GM21423 (cell line): ENCODE results near the gene ZNF672.
"Not testable (repeated sequence)": the region's sequence is repeated elsewhere in the genome, so short reads cannot be mapped to it uniquely, and the experiment has no call there.

Source experiments
- ATAC-seq: cut with Tn5 transposase; IDR thresholded peaks from one replicate; pipeline ENCODE4 v1.9.1; 2021; ENCODE audit warnings: mild to moderate bottlenecking, moderate library complexity; ENCODE audit not compliant: unreplicated experiment

ZNF672 gene

DNA sequence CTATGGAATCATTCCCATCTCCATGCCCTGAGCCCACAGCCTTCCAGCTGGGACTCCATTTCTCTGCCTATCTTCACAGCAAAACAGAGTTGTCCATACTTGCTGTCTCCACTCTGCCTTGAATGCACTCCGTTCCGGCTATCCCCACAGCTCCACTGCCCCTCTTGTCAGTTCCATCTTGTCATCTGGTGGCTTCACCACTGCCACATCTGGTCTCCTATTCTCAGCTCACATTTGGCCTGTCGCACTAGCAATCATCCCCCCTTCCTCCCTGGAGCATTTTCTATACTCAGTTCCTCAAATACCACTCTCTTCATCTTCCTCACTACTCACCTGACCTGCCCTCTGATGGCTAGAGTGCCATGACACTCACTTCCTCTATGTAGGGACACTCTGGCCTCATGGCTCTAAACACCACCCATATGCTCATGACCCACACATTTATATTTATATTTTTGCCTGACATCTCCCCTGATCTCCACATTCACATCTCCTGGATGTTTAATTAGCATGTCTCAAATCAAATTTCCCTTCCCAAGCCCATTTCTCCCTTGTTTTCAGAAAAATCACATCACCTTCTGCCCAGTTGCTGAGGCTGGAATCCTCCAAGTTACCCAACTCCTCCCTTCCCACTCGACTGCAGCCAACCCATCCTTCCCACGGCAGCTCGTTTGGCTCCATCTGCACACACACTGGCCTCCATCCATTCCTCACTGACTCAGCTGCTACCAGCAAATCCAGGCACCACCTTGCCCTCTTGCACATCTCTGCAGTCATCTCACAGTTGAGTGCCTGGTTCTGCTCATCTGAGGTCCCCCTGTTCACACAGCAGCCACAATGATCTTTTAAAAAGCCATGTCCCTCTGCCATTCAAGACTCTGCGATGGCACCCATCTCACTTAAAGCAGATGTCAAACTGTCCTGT is 14.7 kb downstream of the ZNF672 start:
- ATAC-seq: peak; percentile 53

DNA sequence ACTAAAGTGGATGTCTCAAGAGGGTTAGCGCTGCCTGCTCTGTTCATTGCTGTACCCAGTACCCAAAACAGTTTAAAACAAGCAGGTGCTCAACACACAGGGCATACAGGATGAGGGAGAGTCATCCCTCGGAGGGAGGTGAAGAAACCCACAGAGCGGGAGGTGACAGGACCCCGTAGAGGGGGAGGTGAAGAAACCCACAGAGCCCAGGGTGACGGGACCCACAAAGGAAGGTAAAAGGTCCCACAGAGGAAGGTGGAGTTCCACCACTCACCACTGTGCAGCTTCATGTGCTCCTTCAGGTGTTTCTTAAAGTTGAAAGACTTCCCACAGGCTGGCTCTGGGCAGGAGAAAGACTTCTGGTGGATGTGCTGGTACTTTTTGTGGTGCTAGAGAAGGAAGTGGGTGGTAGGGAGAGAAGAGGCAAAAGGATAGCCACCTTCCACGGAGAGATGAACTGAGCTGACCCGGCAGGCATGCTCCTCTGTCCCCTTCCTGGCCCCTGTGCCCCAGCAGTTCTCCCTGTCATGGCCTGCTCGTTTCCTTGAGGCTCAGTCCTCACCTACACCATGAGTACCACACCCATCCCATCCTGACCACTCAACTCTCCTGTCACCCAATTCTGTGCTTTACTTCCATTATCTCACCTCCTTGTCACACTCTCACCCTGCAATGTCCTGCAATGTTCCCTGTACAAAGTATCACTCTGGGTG is 15.8 kb downstream of the ZNF672 start:
- no peak for ATAC-seq

DNA sequence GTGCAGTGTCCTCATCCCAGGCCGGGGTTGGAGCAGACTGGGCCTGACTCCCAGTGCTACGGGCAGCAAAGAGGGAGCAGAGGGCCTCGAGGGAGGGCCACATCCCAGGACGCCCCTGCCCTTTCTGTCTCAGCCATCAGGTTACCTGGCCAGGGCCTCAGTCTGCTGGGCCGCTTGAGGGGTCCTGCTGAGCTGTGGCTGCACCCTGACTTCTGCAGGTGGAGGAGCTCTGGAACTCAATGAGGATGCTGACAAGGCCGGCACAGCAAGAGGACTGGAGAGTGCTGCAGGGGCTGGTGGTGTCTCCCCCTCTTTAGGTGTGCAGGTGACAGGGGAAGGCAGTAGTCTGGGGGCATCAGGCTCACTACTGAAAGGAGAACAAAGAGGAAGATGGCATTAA is 17.6 kb downstream of the ZNF672 start:
- ATAC-seq: no peak

DNA sequence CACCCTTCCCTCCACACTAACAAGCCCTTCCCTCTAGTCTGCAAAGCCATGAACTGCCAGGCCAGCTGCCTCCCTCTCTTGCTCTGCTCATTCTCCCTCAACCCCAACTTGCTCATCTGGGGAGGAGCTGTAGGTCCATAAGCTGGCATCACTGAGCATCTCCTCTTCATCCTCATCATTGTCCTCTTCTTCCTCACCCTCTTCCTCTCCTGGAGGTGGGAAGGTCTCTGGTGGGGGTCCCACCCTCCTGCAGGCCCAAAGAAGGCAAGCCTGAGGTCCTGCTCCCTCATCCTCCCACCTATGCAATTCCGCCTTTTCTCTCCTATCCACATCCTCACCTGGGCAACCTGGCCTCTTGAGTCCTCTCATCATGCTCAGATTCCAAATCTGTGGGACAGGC is 18.2 kb downstream of the ZNF672 start:
- no peak for ATAC-seq

DNA sequence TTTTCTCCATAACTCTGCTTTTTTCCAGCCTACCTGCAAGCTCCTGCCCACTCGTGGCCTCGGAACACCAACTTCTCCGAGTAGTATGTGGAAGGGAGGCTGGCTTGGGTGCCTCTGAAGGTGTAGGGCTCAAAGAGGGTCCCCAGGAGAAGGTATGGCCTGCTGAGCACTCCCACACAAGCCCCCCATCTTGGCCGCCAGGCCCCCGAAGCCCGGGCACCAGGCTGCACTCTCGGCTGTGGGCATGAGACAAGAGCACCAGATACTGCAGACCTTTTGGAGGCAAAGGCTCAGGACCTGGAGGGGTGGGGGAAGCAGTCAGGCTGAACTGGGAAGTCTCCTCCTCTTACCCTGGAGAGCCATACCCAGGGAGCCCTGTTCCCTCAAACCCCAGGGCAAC is 19.2 kb downstream of the ZNF672 start:
- no peak for ATAC-seq

DNA sequence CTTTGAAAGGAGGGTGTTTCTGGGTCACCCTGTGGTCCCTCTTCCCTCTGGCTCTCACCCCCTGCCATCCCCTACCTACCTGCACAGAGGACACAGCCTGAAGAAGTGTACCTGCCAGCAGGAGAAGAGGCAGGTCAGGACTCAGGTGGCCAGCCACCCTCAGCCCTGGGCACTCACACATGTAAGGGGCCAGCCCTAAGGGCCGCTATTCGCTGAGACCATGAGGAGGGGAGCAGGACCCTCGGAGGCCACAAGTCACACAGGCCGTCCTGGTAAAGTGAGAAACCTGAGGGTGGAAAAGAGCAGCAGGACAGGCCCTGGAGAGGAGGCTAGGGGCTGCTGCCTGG is 19.7 kb downstream of the ZNF672 start:
- no peak for ATAC-seq

DNA sequence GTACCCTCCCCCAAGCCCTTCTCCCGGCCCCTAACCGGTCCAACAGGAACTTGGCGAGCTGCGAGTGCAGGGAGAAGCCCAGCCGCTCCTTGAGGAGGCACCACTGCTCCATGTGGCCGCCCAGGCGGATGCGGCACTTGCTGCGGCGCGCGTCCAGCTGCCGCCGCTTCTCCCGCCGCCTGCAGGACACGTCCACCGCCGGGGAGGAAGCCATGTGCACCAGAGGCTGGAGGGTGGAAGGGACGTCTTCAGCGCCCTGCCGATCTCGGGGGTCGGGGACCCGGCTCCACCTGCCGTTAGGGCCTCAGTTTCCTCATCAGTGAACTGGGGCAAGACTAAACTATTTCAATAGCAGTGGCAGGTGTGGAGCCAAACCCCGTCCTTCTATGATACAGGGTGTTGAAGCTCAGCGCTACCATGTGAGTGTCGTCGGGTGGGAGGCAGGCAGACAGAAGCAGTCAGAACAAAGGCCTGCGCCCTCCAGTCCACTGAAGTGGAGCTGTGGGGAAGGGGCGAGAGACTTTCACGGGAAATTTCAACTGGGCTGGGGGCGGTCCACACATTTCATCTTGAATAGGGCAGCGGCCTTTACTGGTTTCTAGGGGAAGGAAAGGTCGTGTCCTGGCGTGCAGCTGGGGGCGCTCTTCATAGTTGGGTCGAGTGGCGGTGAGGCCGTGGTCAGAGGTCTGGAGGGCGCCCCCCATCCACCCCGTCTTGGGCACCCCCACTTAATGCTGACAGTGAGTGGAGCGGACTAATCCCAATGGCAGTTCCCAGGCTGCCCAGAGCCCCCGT is 20.3 kb downstream of the ZNF672 start:
- peak; percentile 36 for ATAC-seq

DNA sequence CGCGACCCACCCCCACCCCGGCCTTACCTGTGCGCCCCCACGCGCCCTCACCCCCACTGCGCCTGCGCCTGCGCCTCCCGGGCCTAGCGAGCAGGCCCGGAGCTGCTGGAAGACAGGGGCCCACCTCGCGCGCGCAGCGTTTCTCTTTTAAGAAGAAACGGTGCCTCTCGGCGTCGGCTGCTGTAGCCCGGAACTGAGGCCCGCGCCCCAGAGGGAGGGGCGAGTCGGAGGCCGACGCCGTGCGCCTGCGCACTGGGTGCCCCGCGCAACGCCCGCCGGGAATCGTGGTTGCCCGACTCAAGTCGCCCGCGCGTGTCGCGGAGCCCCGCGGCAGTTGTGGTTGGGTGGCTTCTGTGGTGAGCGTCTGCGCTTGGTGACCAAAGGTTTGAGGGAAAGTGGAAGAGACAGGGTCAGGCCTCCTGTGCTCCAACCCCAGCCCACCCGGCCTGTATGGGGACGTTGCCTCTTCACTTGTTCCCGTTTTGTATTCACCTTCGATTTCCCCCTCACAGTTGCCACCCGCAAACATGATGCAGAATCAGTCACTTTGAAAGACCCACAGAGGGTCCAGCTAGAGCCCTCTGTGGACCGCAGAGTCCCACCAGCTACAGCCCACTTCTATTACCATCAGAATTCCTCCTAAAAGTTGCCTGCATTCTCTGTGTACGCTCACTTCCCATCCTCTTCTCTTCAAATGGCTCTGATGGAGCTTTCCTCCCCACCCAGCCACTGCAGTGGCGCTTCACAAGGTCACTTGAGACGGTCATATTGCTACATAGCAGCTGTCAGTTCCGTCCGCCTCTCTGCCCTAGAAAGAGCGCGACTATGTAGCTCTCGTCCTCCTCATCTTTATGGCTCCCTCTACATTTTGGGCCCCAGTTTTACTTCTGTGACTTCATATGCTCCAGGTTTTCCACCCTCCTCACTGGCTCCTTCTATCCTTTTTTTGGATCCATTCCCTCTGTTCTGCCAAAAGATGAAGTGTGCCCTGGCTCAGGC is 21.2 kb downstream of the ZNF672 start, which contains the start of gene ZNF692:
Gene ZNF692, minus strand, starts transcription at position 195 of the 999 bp plus-strand sequence. CDS start 776 bp downstream, outside the sequence.
- peak; percentile 79 for ATAC-seq

DNA sequence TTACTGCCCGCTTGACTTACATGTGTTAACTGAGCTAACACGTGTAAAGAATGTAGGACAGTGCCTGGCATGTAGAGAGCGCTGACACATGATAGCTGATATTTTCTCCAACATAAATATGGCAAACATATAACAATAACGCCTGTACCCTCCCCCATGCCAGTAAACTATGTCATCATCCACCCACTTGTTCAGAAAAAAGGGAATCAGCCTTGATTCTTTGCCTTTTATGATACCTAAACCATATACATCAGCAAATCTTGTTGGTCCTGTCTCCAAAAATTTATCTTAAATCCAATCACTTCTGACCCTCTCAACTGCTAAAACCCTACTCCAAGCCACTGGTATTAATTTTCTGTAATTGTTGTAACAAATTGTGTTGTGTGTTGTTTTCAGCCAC is 22.0 kb downstream of the ZNF672 start:
- ATAC-seq: no peak

DNA sequence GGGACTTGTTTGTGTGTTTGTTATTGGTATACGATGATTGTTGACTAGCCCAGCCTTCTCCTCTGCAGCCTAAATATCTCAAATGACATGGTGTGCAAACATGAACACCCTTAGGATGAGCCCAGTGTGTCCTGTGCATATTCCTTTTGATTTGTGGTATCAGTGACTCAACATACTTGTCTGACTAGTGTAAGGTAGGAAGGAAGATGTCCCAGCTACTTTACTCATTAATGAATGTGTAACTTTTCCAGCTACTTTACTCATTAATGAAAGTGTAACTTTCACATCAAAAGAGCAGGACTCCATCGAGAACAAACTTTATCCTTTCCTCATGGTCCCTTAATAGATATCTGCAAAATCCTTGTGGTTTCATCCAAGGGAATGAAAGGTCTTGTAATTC is 23.6 kb downstream of the ZNF672 start:
- ATAC-seq: no peak

DNA sequence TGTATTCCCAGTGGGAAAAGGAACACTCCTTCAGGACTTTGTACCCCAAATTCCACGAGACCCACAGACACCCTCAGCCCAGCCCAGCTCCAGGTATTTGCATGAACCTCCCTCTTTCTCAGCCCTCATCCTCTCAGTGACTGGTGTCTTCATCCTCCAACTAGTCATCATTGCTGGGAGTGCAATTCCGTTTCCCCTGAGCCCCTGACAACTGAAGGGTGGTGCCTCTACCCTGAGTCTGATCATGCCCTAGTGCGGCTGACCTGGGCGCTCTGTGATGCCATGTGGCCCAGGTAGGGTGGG is 24.6 kb downstream of the ZNF672 start:
- ATAC-seq: peak; percentile 12

DNA sequence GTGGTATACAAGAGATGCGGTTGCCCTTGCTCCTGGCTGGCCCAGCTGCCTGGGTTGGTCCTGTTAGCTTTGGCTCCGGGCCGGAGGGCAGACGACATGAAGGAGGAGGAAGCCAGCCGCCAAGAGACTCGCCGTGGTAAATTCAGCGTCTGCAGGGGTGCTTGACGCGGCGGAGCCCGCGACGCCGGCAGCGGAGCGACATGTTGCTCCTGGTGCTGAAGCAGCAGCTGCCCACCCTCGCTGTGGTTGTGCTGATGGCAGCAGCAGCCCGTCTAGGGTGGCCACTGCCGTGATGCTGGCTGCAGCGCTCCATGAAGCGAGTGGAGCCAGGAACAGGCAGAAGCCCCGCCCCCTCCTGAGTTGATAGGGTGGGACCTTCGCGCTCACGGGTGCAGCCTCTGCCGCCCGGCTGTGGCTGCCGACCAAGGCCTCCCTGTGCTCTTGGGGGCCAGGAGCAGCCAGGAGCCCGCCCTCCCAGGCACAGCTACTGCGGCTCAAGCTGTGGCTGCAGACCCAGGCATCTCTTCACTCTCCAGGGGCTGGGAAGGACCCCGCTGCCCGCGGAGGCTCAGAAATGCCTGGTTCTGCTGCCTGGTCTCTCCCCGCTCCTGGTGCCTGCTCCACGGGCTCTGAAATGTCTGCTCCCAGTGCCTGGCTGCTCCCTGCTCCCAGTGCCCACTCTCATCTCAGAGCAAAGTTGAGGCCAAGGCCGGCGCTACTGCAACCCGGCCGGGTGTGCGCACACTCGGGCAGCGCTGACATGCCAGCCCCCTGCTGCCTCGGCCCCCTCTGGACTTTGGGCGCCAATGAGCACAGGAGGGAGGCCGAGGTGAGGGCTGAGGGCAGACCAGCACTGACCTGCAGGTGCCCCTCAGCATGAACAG is 25.2 kb downstream of the ZNF672 start:
- peak; percentile 64 for ATAC-seq

DNA sequence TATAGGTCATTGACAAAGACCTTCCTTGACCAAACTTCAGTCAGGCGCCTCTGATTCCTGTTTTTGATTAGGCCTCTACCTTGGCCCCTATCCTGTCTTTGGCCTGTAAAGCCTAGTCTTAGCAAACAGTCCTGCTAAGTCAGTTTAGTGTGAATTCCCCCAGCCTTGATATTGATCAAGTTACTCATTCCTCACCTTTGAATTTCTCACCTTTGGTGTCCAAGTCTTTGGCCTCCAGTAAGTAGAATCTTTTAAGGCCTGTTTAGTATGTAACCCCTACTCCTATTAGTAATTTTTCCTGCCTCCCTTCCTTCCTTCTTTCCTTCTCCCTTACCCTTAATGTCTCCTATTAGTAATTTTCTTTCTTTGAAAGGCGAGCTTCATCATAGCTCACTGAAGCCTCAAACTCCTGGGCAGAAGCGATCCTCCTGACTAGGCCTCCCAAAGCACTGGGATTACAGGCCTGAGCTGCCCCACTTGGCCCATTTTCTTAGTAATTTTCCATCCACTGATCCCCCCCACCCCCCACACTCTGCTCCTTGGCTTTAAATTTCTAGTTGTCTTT is 33.9 kb downstream of the ZNF672 start:
- no peak for ATAC-seq

DNA sequence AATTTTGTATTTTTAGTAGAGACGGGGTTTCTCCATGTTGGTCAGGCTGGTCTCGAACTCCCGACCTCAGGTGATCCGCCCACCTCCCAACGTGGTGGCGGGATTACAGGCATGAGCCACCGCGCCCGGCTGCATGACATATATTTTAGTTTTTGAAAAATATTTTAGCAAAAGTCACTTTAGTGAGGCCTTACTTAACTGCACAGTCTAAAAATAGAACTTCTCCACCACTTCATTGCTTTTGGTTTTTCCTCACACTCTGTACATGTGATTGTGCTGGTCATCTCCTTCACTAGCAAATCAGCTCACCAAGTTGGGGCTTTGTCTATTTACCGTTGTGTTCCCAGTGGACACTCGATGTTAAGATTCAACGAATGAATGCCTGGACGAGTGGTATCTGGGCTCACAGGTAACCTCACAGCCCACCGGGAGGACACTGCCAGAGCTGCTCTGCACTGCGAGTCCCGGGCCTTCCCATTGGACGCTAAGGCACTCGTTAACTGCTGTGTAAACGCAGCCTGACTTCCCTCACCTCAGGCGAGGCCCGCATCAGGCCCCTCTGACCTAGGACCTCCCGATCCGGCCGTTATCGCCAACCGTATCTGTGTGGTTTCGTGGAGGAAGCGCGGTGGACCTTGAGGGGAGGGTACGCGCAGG is 34.9 kb downstream of the ZNF672 start:
- peak; percentile 42 for ATAC-seq

DNA sequence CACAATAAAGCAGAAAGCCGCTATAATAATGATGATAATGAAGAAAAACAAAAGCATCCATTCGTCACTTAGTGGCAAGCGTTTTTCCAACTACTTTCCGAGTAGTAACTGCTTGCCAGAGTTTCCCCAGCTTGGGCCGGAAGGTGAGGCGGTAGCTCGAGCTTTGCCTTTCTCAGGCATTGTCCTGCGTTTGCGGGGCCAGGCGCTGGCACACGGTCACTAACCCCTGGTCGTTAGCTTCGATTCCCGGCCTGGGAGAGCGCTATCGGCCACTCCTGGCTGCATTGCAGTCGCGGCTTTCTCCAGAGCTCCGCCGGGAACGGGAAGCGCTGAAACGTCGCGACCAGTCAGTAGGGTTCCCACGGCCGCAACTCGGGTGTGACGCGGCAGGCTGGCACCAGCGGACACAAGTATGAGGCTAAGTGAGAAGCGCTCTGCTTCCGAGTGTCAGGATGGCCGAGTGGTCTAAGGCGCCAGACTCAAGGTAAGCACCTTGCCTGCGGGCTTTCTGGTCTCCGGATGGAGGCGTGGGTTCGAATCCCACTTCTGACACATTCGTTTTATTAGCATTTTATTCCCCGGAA is 35.5 kb downstream of the ZNF672 start:
- peak; percentile 78 for ATAC-seq

DNA sequence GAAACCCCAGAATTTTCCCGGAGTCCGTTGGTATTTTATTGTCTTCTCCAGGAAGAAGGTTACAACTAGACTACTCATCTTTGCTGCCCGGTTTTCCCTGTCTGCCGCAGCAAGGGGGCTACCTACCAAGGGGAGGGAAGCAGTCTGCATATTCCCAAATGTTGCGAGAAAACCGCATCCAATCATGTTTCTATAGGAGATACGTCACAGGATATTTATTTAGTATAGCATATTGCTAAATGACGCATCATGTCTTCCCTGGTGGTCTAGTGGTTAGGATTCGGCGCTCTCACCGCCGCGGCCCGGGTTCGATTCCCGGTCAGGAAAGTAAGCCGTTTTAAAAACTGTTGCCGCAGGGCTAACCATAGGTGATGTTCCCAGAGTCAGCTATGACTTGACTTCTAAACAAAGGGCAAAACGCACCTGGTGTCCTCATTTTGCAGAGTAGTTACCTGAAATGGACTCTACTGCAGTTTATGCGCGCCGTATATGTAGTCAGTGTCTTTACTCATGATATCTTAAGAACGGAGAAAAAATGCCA is 36.0 kb downstream of the ZNF672 start:
- peak; percentile 58 for ATAC-seq

DNA sequence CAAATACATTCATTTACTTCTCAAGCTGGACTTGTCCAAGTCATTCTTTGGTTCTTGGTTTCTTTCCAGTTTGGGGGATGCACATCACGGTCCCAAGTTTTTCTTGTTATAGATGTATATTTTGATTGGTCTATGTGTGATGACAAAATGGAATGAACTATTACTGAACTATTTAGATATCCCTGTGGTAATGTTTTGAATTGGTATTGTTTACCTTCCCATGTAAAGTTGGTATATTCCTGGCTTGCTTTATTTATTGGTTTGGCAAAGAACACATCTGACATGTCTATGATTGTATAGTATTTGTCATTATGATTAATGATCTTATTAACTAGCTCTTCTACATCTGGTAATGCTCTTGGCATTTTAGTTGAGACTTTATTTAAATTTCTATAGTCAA is 43.2 kb downstream of the ZNF672 start:
- no peak for ATAC-seq

DNA sequence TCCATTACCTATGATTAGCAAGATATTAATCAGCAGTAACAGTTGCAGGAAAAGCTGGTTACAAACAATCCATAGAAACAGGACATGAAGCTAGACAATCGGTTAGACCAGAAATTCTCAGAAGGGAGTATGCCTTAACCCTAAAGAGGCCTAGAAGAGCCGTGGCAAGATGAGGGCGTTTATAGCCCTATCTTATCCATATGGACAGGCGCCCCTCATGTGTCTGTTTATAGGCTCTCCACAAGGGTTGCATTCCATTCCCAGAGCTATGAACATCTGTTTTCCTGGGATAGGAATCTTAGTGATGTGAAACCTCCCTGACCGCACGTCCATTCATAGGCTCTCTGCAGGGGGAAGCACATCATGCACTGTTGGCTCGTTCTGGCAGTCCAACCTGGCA is 44.4 kb downstream of the ZNF672 start:
- not testable (repeated sequence) for ATAC-seq
